ENCODE data around the gene TMEM205.

The TMEM205 gene

DNA sequence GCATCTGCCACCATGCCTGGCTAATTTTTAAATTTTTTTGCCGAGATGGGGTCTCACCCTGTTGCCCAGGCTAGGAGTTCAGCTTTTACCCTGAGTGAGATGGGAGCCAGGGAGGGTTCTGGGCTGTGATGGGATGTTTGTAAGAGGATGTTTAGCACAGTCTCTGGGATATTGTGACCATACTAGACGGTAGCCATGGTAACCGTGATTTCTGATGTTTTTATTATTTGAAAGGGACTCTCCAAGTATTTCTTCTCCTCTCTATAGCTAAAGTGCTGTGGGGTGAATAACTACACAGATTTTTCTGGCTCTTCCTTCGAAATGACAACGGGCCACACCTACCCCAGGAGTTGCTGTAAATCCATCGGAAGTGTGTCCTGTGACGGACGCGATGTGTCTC is 39.7 kb downstream of the TMEM205 start:
- ATAC-seq = no peak

DNA sequence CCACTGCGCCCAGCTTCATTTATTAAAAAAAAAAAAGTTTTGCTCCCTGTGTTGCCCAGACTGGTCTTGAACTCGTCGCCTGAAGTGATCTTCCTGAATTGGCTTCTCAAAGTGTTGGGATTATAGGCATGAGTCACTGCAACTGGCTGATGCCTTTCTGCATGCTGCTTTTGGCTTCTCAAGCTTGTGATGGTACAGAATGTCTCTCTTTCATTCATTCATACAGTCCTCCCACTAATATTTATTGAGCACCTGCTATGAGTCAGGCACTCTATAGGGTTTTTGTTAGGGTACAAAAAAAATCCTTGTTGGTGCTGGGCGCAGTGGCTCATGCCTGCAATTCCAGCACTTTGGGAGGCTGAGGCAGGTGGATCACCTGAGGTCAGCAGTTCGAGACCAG is 41.1 kb downstream of the TMEM205 start:
- no peak for TF ChIP-seq ZNF565 (CRISPR knock-in tag; conservative IDR thresholded peaks at IDR 0.05; ENCODE audit: low read depth)
- TF ChIP-seq BACH2 (CRISPR knock-in tag; IDR thresholded peaks at IDR 0.05; ENCODE audit: borderline replicate concordance) = no peak
- TF ChIP-seq ZFP3 (CRISPR knock-in tag; IDR thresholded peaks at IDR 0.05) = no peak
- no peak for TF ChIP-seq CSDC2 (CRISPR knock-in tag; IDR thresholded peaks at IDR 0.05)
- no peak for TF ChIP-seq ISL1 (CRISPR knock-in tag; IDR thresholded peaks at IDR 0.05)
- no peak for TF ChIP-seq ZNF70 (CRISPR knock-in tag; IDR thresholded peaks at IDR 0.05)
- no peak for TF ChIP-seq TCF4 (CRISPR knock-in tag; IDR thresholded peaks at IDR 0.05; ENCODE audit: borderline replicate concordance)
- no peak for TF ChIP-seq SNAI2 (CRISPR knock-in tag; IDR thresholded peaks at IDR 0.05)
- no peak for TF ChIP-seq PPARA (CRISPR knock-in tag; IDR thresholded peaks at IDR 0.05; ENCODE audit: borderline replicate concordance)
- no peak for TF ChIP-seq ARNTL (CRISPR knock-in tag; IDR thresholded peaks at IDR 0.05; ENCODE audit: borderline replicate concordance, low read depth)
- TF ChIP-seq ZFP30 (CRISPR knock-in tag; IDR thresholded peaks at IDR 0.05) = no peak
- no peak for TF ChIP-seq OSR1 (CRISPR knock-in tag; IDR thresholded peaks at IDR 0.05)
- TF ChIP-seq RARB (CRISPR knock-in tag; IDR thresholded peaks at IDR 0.05) = no peak
- TF ChIP-seq, protein P1, sequence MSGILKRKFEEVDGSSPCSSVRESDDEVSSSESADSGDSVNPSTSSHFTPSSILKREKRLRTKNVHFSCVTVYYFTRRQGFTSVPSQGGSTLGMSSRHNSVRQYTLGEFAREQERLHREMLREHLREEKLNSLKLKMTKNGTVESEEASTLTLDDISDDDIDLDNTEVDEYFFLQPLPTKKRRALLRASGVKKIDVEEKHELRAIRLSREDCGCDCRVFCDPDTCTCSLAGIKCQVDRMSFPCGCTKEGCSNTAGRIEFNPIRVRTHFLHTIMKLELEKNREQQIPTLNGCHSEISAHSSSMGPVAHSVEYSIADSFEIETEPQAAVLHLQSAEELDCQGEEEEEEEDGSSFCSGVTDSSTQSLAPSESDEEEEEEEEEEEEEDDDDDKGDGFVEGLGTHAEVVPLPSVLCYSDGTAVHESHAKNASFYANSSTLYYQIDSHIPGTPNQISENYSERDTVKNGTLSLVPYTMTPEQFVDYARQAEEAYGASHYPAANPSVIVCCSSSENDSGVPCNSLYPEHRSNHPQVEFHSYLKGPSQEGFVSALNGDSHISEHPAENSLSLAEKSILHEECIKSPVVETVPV (CRISPR knock-in tag; IDR thresholded peaks at IDR 0.05) = no peak
- TF ChIP-seq, protein P2, sequence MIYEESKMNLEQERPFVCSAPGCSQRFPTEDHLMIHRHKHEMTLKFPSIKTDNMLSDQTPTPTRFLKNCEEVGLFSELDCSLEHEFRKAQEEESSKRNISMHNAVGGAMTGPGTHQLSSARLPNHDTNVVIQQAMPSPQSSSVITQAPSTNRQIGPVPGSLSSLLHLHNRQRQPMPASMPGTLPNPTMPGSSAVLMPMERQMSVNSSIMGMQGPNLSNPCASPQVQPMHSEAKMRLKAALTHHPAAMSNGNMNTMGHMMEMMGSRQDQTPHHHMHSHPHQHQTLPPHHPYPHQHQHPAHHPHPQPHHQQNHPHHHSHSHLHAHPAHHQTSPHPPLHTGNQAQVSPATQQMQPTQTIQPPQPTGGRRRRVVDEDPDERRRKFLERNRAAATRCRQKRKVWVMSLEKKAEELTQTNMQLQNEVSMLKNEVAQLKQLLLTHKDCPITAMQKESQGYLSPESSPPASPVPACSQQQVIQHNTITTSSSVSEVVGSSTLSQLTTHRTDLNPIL (CRISPR knock-in tag; IDR thresholded peaks at IDR 0.05; ENCODE audit: low read depth) = no peak
- no peak for ATAC-seq

More for the DNA sequence above, 39.7 kb downstream of the TMEM205 start:
- TF ChIP-seq ZNF70 (CRISPR knock-in tag; IDR thresholded peaks at IDR 0.05) = no peak
- no peak for TF ChIP-seq ZFP3 (CRISPR knock-in tag; IDR thresholded peaks at IDR 0.05)
- TF ChIP-seq, protein P3, sequence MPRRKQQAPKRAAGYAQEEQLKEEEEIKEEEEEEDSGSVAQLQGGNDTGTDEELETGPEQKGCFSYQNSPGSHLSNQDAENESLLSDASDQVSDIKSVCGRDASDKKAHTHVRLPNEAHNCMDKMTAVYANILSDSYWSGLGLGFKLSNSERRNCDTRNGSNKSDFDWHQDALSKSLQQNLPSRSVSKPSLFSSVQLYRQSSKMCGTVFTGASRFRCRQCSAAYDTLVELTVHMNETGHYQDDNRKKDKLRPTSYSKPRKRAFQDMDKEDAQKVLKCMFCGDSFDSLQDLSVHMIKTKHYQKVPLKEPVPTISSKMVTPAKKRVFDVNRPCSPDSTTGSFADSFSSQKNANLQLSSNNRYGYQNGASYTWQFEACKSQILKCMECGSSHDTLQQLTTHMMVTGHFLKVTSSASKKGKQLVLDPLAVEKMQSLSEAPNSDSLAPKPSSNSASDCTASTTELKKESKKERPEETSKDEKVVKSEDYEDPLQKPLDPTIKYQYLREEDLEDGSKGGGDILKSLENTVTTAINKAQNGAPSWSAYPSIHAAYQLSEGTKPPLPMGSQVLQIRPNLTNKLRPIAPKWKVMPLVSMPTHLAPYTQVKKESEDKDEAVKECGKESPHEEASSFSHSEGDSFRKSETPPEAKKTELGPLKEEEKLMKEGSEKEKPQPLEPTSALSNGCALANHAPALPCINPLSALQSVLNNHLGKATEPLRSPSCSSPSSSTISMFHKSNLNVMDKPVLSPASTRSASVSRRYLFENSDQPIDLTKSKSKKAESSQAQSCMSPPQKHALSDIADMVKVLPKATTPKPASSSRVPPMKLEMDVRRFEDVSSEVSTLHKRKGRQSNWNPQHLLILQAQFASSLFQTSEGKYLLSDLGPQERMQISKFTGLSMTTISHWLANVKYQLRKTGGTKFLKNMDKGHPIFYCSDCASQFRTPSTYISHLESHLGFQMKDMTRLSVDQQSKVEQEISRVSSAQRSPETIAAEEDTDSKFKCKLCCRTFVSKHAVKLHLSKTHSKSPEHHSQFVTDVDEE (CRISPR knock-in tag; IDR thresholded peaks at IDR 0.05) = no peak
- TF ChIP-seq, protein P1 (CRISPR knock-in tag; IDR thresholded peaks at IDR 0.05) = no peak
- no peak for TF ChIP-seq RARB (CRISPR knock-in tag; IDR thresholded peaks at IDR 0.05)
- TF ChIP-seq, protein P2 (CRISPR knock-in tag; IDR thresholded peaks at IDR 0.05; ENCODE audit: low read depth) = no peak
- TF ChIP-seq SNAI2 (CRISPR knock-in tag; IDR thresholded peaks at IDR 0.05) = no peak
- no peak for TF ChIP-seq CSDC2 (CRISPR knock-in tag; IDR thresholded peaks at IDR 0.05)
- TF ChIP-seq, protein P4, sequence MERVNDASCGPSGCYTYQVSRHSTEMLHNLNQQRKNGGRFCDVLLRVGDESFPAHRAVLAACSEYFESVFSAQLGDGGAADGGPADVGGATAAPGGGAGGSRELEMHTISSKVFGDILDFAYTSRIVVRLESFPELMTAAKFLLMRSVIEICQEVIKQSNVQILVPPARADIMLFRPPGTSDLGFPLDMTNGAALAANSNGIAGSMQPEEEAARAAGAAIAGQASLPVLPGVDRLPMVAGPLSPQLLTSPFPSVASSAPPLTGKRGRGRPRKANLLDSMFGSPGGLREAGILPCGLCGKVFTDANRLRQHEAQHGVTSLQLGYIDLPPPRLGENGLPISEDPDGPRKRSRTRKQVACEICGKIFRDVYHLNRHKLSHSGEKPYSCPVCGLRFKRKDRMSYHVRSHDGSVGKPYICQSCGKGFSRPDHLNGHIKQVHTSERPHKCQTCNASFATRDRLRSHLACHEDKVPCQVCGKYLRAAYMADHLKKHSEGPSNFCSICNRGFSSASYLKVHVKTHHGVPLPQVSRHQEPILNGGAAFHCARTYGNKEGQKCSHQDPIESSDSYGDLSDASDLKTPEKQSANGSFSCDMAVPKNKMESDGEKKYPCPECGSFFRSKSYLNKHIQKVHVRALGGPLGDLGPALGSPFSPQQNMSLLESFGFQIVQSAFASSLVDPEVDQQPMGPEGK (CRISPR knock-in tag; IDR thresholded peaks at IDR 0.05; ENCODE audit: borderline replicate concordance) = no peak
- TF ChIP-seq ARNTL (CRISPR knock-in tag; IDR thresholded peaks at IDR 0.05; ENCODE audit: borderline replicate concordance, low read depth) = no peak
- TF ChIP-seq ZNF565 (CRISPR knock-in tag; conservative IDR thresholded peaks at IDR 0.05; ENCODE audit: low read depth) = no peak
- TF ChIP-seq TCF4 (CRISPR knock-in tag; IDR thresholded peaks at IDR 0.05; ENCODE audit: borderline replicate concordance) = no peak
- no peak for TF ChIP-seq TOX (CRISPR knock-in tag; IDR thresholded peaks at IDR 0.05; ENCODE audit: borderline replicate concordance)
- TF ChIP-seq ZC3H10 (CRISPR knock-in tag; IDR thresholded peaks at IDR 0.05) = no peak
- TF ChIP-seq, protein P5, sequence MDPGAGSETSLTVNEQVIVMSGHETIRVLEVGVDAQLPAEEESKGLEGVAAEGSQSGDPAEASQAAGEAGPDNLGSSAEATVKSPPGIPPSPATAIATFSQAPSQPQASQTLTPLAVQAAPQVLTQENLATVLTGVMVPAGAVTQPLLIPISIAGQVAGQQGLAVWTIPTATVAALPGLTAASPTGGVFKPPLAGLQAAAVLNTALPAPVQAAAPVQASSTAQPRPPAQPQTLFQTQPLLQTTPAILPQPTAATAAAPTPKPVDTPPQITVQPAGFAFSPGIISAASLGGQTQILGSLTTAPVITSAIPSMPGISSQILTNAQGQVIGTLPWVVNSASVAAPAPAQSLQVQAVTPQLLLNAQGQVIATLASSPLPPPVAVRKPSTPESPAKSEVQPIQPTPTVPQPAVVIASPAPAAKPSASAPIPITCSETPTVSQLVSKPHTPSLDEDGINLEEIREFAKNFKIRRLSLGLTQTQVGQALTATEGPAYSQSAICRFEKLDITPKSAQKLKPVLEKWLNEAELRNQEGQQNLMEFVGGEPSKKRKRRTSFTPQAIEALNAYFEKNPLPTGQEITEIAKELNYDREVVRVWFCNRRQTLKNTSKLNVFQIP (CRISPR knock-in tag; IDR thresholded peaks at IDR 0.05; ENCODE audit: borderline replicate concordance, low read depth) = no peak
- no peak for TF ChIP-seq ZFP30 (CRISPR knock-in tag; IDR thresholded peaks at IDR 0.05)
- no peak for TF ChIP-seq OSR1 (CRISPR knock-in tag; IDR thresholded peaks at IDR 0.05)
- TF ChIP-seq GLIS3 (CRISPR knock-in tag; IDR thresholded peaks at IDR 0.05) = no peak
- no peak for TF ChIP-seq ISL1 (CRISPR knock-in tag; IDR thresholded peaks at IDR 0.05)
- no peak for TF ChIP-seq PPARA (CRISPR knock-in tag; IDR thresholded peaks at IDR 0.05; ENCODE audit: borderline replicate concordance)
